ENCODE results near the gene PHF19.

The PHF19 gene

GRCh38 chr9:120865176-120865575 lies 11.8 kb downstream of the PHF19 start:
- DNase-seq (ENCODE audit: low spot score), result no peak
- no peak overlapping the region for H3K4me3 ChIP-seq
- H3K27ac ChIP-seq, result no peak overlapping the region
- no peak for TF ChIP-seq CTCF (IDR thresholded peaks at IDR 0.05)

- DNase-seq (ENCODE audit: low spot score), result no peak
- H3K27ac ChIP-seq, result no peak overlapping the region
- H3K4me3 ChIP-seq, result no peak overlapping the region
- no peak for TF ChIP-seq CTCF (IDR thresholded peaks at IDR 0.05)
Observed at GRCh38 chr9:120864719-120865118, 12.3 kb downstream of the PHF19 start.

- no peak for DNase-seq (ENCODE audit: low spot score)
- Histone ChIP-seq H3K4me3 (no peak overlapping the region), H3K27ac (no peak overlapping the region)
- TF ChIP-seq CTCF (IDR thresholded peaks at IDR 0.05), result no peak
Observed at GRCh38 chr9:120863833-120864232, 13.2 kb downstream of the PHF19 start.

GRCh38 chr9:120862452-120862851 lies 14.5 kb downstream of the PHF19 start:
- H3K27ac ChIP-seq, result no peak overlapping the region
- no peak for DNase-seq (ENCODE audit: low spot score)
- H3K4me3 ChIP-seq, result no peak overlapping the region
- TF ChIP-seq CTCF (IDR thresholded peaks at IDR 0.05), result no peak

- Histone ChIP-seq H3K27ac (no peak overlapping the region), H3K4me3 (no peak overlapping the region)
- no peak for TF ChIP-seq CTCF (IDR thresholded peaks at IDR 0.05)
- DNase-seq (ENCODE audit: low spot score), result no peak
Observed at GRCh38 chr9:120861935-120862334, 15.1 kb downstream of the PHF19 start.

GRCh38 chr9:120860083-120860482 lies 16.9 kb downstream of the PHF19 start:
- DNase-seq (ENCODE audit: low spot score), result no peak
- TF ChIP-seq CTCF (IDR thresholded peaks at IDR 0.05), result no peak
- Histone ChIP-seq H3K27ac (no peak overlapping the region), H3K4me3 (no peak overlapping the region)

GRCh38 chr9:120859361-120859760 lies 17.6 kb downstream of the PHF19 start:
- no peak for DNase-seq (ENCODE audit: low spot score)
- H3K4me3 ChIP-seq, result no peak overlapping the region
- TF ChIP-seq CTCF (IDR thresholded peaks at IDR 0.05), result no peak
- no peak overlapping the region for H3K27ac ChIP-seq

All from coronary artery (tissue), 2 donors.